ENCODE measurements around the gene RHOBTB3. TPM values are rescaled to one million over a fixed set of nuclear protein-coding genes. Genes with fewer than 3 reads are reported as not detected.

RHOBTB3 gene
- total and polyA plus RNA-seq, 3 experiments from 2014 or later: 0.33 to 2.4 (median 0.48) TPM

DNA sequence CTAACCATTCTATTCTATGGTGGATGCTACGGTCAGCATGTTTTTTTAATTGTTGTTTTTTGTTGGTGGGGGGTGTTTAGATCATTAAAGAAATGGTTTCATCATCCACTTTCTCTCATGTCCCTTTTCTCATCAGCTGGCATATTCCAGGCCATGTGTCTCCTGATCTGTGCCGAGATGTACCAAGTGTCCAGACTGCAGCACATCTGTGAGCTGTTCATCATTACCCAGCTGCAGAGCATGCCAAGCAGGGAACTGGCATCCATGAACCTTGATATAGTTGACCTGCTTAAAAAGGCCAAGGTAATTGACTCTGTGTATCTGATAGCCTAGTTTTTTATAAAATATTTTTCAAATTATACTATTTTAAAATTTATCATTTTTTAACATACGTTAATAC, 52.5 kb downstream of the RHOBTB3 start:
- H3K27ac Mint-ChIP-seq: peak overlapping the region in 1 of 8 donors; percentile 37
- Histone ChIP-seq H3K36me3 (ENCODE audit: insufficient read depth, low read length) (no peaks in the 10 kb centered on the region), H3K27me3 (ENCODE audit: insufficient read depth, low read length, poor library complexity, severe bottlenecking) (no peaks in the 10 kb centered on the region), H3K9me3 (ENCODE audit: low read length) (no peaks in the 10 kb centered on the region), H3K4me1 (ENCODE audit: insufficient read depth, low read length) (no peaks in the 10 kb centered on the region), H3K4me3 (ENCODE audit: low read length) (no peak overlapping the region), H3K27ac (ENCODE audit: low read depth, low read length) (no peak overlapping the region)
- POLR2A ChIA-PET: interaction anchor here (0.6 to 0.7 kb wide), 2 partner anchors 24 to 179 kb away, joined by 3 read pairs; no protein-coding TSS in a partner anchor
- peaks cover 6 to 16% (median 13%) of the 10 kb centered on the region in 3 donors for H3K4me1 Mint-ChIP-seq
- no peaks in the 10 kb centered on the region for H3K27me3 Mint-ChIP-seq
- no peaks in the 10 kb centered on the region for H3K36me3 Mint-ChIP-seq
- no peak for DNase-seq
- no peaks in the 10 kb centered on the region for H3K9me3 Mint-ChIP-seq
- no peak overlapping the region for H3K4me3 Mint-ChIP-seq
- CTCF ChIA-PET: interaction anchor here (0.6 to 10.1 kb wide), 6 partner anchors 14 to 141 kb away, joined by 3 to 278 read pairs (median 70); partner anchors contain the start of gene GLRX

DNA sequence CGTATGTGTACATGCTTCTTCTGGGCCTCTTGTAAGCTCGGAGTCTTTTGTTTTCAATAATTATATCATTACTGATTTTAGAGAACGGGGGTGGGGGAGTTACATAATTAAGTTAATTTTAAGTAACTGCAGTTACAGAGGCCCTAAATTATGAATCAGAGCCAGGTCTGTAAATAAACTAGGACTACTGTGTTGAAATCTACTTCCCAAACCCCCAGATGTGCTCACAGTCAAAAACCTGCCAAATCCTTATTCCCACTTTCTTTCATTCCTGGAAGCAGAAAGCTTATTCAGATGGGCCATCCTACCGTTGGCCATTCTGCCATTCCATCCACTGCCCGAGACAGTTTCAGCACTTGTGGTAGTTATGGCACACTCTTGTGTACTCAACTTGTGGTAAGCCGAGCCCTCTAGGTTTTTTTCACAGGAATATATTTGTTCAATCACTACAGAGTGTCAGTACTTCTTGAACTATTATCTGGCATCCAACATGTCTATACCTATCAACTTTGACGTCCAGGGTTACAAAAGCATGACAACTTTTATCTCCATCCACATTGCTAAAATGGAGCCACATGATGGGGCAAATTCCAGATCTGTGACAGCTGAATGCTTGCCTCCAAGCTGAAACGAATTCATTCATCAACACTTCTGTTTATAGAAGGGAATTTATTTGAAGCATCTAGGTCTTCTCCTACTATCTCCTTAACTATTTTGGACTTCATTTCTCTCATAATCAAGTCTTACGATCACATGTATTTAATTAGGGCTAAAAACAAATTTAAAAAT, 53.6 kb downstream of the RHOBTB3 start:
- Mint-ChIP-seq H3K9me3 (no peaks in the 10 kb centered on the region), H3K36me3 (no peaks in the 10 kb centered on the region), H3K27me3 (no peaks in the 10 kb centered on the region), H3K4me1 (peaks cover 6 to 16% (median 13%) of the 10 kb centered on the region in 3 donors), H3K4me3 (no peak overlapping the region), H3K27ac (no peak overlapping the region)
- CTCF ChIA-PET: interaction anchor here (7.3 to 10.1 kb wide), 2 partner anchors 54 to 65 kb away, joined by 93 to 278 read pairs; no protein-coding TSS in a partner anchor
- H3K9me3 ChIP-seq (ENCODE audit: low read length): no peaks in the 10 kb centered on the region
- H3K27ac ChIP-seq (ENCODE audit: low read depth, low read length): no peak overlapping the region
- no peaks in the 10 kb centered on the region for H3K36me3 ChIP-seq (ENCODE audit: insufficient read depth, low read length)
- no peak overlapping the region for H3K4me3 ChIP-seq (ENCODE audit: low read length)
- DNase-seq: no peak
- no peaks in the 10 kb centered on the region for H3K4me1 ChIP-seq (ENCODE audit: insufficient read depth, low read length)
- H3K27me3 ChIP-seq (ENCODE audit: insufficient read depth, low read length, poor library complexity, severe bottlenecking): no peaks in the 10 kb centered on the region
- POLR2A ChIA-PET: interaction anchor here (0.6 kb wide), 1 partner anchor 59 kb away, joined by 4 read pairs; no protein-coding TSS in a partner anchor

GRCh38 chr5:95786821-95787418, 55.8 kb downstream of the RHOBTB3 start:
- Mint-ChIP-seq H3K4me1 (peaks cover 3 to 9% (median 7%) of the 10 kb centered on the region in 3 donors), H3K36me3 (peaks cover 0 to 1% (median 0%) of the 10 kb centered on the region in 3 donors), H3K9me3 (no peaks in the 10 kb centered on the region), H3K4me3 (no peak overlapping the region), H3K27ac (no peak overlapping the region), H3K27me3 (peaks cover 0 to 2% of the 10 kb centered on the region in 2 donors)
- H3K27ac ChIP-seq (ENCODE audit: low read depth, low read length): no peak overlapping the region
- no peaks in the 10 kb centered on the region for H3K27me3 ChIP-seq (ENCODE audit: insufficient read depth, low read length, poor library complexity, severe bottlenecking)
- H3K4me1 ChIP-seq (ENCODE audit: insufficient read depth, low read length): no peaks in the 10 kb centered on the region
- H3K4me3 ChIP-seq (ENCODE audit: low read length): no peak overlapping the region
- ChIA-PET CTCF (interaction anchor here (2.3 to 10.1 kb wide), 2 partner anchors 48 to 63 kb away, joined by 10 to 278 read pairs; no protein-coding TSS in a partner anchor), POLR2A (no interaction called here)
- no peaks in the 10 kb centered on the region for H3K9me3 ChIP-seq (ENCODE audit: low read length)
- no peaks in the 10 kb centered on the region for H3K36me3 ChIP-seq (ENCODE audit: insufficient read depth, low read length)
- DNase-seq: no peak

DNA sequence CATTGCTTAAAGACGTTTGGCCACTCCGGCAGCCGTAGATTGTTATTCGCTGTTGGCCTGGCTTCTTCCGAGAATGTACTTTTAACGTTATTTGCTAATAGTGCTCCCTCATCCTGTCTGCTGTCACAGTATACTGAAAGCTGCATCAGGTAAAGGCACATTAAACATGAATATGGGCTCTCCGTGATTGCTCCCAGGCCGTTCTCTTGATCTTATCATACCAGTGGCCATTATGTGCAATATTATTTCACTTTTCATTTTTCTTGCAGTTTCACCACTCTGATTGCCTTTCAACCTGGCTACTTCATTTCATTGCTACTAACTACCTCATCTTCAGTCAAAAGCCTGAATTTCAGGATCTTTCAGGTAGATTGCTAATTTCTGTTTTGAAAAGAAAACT, 57.4 kb downstream of the RHOBTB3 start:
- ChIA-PET CTCF (interaction anchor here (1.2 to 10.1 kb wide), 2 partner anchors 61 to 69 kb away, joined by 3 to 278 read pairs; no protein-coding TSS in a partner anchor), POLR2A (no interaction called here)
- DNase-seq: no peak

GRCh38 chr5:95791751-95792150, 60.6 kb downstream of the RHOBTB3 start:
- Histone ChIP-seq H3K9me3 (ENCODE audit: low read length) (no peaks in the 10 kb centered on the region), H3K36me3 (ENCODE audit: insufficient read depth, low read length) (no peaks in the 10 kb centered on the region), H3K27ac (ENCODE audit: low read depth, low read length) (no peak overlapping the region), H3K4me1 (ENCODE audit: insufficient read depth, low read length) (no peaks in the 10 kb centered on the region), H3K4me3 (ENCODE audit: low read length) (no peak overlapping the region), H3K27me3 (ENCODE audit: insufficient read depth, low read length, poor library complexity, severe bottlenecking) (no peaks in the 10 kb centered on the region)
- Mint-ChIP-seq H3K4me3 (no peak overlapping the region), H3K36me3 (peaks cover 0 to 2% (median 0%) of the 10 kb centered on the region in 3 donors), H3K27ac (no peak overlapping the region), H3K9me3 (no peaks in the 10 kb centered on the region), H3K4me1 (no peaks in the 10 kb centered on the region), H3K27me3 (peaks cover 0 to 2% of the 10 kb centered on the region in 2 donors)
- no peak for DNase-seq
- CTCF ChIA-PET: interaction anchor here (1.3 to 2.9 kb wide), 3 partner anchors 11 to 40 kb away, joined by 3 to 25 read pairs (median 6); no protein-coding TSS in a partner anchor
- POLR2A ChIA-PET: interaction anchor here (0.6 kb wide), 1 partner anchor 27 kb away, joined by 3 read pairs; no protein-coding TSS in a partner anchor

More for the DNA sequence above, 57.4 kb downstream of the RHOBTB3 start:
- peaks cover 0 to 2% of the 10 kb centered on the region in 2 donors for H3K27me3 Mint-ChIP-seq
- H3K27ac ChIP-seq (ENCODE audit: low read depth, low read length): no peak overlapping the region
- H3K9me3 ChIP-seq (ENCODE audit: low read length): no peaks in the 10 kb centered on the region
- no peaks in the 10 kb centered on the region for H3K27me3 ChIP-seq (ENCODE audit: insufficient read depth, low read length, poor library complexity, severe bottlenecking)
- no peak overlapping the region for H3K4me3 ChIP-seq (ENCODE audit: low read length)
- H3K9me3 Mint-ChIP-seq: no peaks in the 10 kb centered on the region
- H3K36me3 Mint-ChIP-seq: peaks cover 0 to 2% (median 0%) of the 10 kb centered on the region in 3 donors
- no peaks in the 10 kb centered on the region for H3K4me1 ChIP-seq (ENCODE audit: insufficient read depth, low read length)
- no peaks in the 10 kb centered on the region for H3K36me3 ChIP-seq (ENCODE audit: insufficient read depth, low read length)
- H3K27ac Mint-ChIP-seq: peak overlapping the region in 1 of 8 donors; percentile 1
- no peak overlapping the region for H3K4me3 Mint-ChIP-seq
- H3K4me1 Mint-ChIP-seq: peaks cover 3 to 9% (median 7%) of the 10 kb centered on the region in 3 donors

- no peaks in the 10 kb centered on the region for H3K36me3 ChIP-seq (ENCODE audit: insufficient read depth, low read length)
- no peak overlapping the region for H3K27ac Mint-ChIP-seq
- H3K9me3 Mint-ChIP-seq: no peaks in the 10 kb centered on the region
- H3K36me3 Mint-ChIP-seq: peaks cover 0 to 6% (median 0%) of the 10 kb centered on the region in 3 donors
- H3K27me3 Mint-ChIP-seq: peaks cover 0 to 2% of the 10 kb centered on the region in 2 donors
- H3K4me3 ChIP-seq (ENCODE audit: low read length): no peak overlapping the region
- no peaks in the 10 kb centered on the region for H3K9me3 ChIP-seq (ENCODE audit: low read length)
- H3K4me1 Mint-ChIP-seq: no peaks in the 10 kb centered on the region
- ChIA-PET CTCF (no interaction called here), POLR2A (no interaction called here)
- no peak for DNase-seq
- H3K27ac ChIP-seq (ENCODE audit: low read depth, low read length): no peak overlapping the region
- no peaks in the 10 kb centered on the region for H3K4me1 ChIP-seq (ENCODE audit: insufficient read depth, low read length)
- H3K27me3 ChIP-seq (ENCODE audit: insufficient read depth, low read length, poor library complexity, severe bottlenecking): no peaks in the 10 kb centered on the region
- no peak overlapping the region for H3K4me3 Mint-ChIP-seq
Measured at GRCh38 chr5:95794070-95794516, 63.0 kb downstream of the RHOBTB3 start.

- Mint-ChIP-seq H3K9me3 (no peaks in the 10 kb centered on the region), H3K27me3 (no peaks in the 10 kb centered on the region), H3K4me1 (no peaks in the 10 kb centered on the region), H3K4me3 (no peak overlapping the region), H3K27ac (no peak overlapping the region), H3K36me3 (peaks cover 0 to 4% (median 0%) of the 10 kb centered on the region in 3 donors)
- H3K27ac ChIP-seq (ENCODE audit: low read depth, low read length): no peak overlapping the region
- H3K4me3 ChIP-seq (ENCODE audit: low read length): no peak overlapping the region
- DNase-seq: no peak
- H3K27me3 ChIP-seq (ENCODE audit: insufficient read depth, low read length, poor library complexity, severe bottlenecking): no peaks in the 10 kb centered on the region
- H3K4me1 ChIP-seq (ENCODE audit: insufficient read depth, low read length): no peaks in the 10 kb centered on the region
- H3K36me3 ChIP-seq (ENCODE audit: insufficient read depth, low read length): no peaks in the 10 kb centered on the region
- H3K9me3 ChIP-seq (ENCODE audit: low read length): no peaks in the 10 kb centered on the region
- POLR2A ChIA-PET: interaction anchor here (0.7 kb wide), 2 partner anchors 41 to 43 kb away, joined by 3 read pairs; no protein-coding TSS in a partner anchor
- CTCF ChIA-PET: interaction anchor here (0.6 to 2.5 kb wide), 3 partner anchors 16 to 52 kb away, joined by 3 to 7 read pairs (median 3); no protein-coding TSS in a partner anchor
Measured at GRCh38 chr5:95797301-95797700, 66.2 kb downstream of the RHOBTB3 start.

All from CD8-positive, alpha-beta memory T cell (primary cell).